ENCODE measurements around the gene ZNF622.

The ZNF622 gene, protein sequence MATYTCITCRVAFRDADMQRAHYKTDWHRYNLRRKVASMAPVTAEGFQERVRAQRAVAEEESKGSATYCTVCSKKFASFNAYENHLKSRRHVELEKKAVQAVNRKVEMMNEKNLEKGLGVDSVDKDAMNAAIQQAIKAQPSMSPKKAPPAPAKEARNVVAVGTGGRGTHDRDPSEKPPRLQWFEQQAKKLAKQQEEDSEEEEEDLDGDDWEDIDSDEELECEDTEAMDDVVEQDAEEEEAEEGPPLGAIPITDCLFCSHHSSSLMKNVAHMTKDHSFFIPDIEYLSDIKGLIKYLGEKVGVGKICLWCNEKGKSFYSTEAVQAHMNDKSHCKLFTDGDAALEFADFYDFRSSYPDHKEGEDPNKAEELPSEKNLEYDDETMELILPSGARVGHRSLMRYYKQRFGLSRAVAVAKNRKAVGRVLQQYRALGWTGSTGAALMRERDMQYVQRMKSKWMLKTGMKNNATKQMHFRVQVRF

DNA sequence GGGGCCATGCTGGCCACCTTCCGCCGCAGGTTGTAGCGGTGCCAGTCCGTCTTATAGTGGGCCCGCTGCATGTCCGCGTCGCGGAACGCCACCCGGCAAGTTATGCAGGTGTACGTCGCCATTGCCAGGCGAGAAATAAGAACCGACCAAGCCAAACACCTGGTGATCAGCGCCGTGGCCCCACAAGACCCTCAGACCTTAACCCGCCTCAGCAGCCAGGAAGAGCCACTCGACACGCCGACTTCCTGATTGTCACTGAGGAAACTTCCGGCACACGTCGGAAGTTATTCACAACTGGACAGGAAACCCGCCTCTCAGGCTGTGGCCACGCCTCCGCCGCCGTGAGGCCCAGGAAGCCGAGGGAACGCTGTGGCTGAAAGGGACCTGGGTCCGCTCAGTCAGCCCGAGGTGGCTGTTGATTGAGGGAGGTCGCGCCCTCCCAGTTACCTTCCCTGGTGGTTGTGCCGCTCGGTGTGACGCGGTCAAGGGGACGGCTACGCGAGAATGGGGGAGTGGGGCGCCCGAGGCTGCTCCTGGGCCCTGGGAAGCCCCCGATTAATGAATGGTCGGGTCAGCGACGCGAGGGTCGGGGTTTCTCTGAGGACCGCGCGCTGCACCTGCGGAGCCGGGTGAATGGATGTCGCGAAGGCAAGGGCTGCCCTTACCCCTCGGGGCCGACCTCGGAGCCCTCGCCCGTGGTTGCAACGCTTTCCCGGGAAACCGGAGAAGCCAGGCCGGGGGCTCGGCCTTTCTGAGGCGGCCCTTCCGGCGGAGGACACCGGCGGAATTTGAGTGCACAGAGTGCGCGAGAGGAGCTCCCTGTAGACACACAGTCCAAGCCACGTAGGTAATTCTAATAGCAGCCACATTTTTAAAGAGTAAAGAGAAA lies at the start of gene ZNF622:
Gene ZNF622 (minus strand): TSS at position 257 of the 889 bp plus-strand sequence. CDS start 135 bp downstream, at position 122.
- peak; percentile 93 for DNase-seq

DNA sequence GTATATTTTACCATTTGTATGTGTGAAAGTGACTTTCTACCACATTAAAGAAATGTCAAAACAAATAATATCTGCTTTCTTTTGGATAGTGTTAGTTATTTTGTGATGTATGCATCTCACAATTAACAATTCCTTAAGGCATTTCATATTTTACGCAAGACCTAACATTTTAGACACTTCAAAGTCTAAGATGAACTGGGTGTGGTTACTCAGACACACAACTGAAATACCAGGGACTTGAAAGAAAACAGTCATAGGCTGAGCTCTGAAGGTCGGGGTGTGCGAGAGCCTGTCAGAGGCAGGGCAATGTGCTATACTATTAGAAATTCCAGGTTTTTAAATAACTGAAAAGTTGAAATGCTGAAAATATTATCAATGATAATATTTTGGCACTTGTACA lies 44.5 kb upstream of the ZNF622 start:
- no peak for DNase-seq

DNA sequence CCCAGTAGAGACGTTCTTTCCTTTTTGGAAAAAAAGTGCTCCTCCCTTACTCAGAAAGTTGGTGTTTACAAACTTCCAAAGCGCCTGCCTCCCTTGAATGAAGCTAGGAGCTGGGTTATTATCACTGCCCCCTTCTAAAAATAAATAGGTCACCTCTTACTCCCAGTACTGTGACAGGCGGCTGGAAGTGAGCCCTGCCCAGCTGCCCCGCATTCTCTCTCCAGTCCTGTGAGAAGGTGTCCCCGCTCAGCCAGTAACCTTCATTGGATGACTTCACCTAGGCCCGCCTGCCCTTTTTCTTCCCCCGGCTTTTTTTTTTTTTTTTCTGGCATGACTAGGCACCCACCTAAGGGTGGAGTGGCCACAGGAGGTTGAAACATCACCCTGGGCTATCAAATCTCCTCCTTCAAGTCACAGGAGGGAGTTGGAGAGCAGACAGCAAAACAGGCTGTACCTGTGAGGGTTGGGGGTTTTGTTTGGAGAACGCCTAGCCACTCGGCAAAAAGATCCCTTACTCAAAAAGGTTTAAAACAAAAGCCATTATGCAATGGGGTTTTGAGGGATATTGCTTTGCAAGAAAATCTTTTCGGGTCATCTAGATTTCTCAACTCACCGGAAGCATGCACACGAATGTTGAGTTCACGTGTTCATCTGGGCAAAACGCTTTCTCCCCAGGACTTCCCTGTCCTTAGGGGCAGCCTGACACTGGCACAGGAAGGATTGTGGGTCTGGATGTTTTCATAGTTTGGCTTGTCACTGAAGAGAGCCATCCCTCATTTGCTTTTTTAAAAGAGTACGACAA lies 43.3 kb upstream of the ZNF622 start:
- no peak for DNase-seq

DNA sequence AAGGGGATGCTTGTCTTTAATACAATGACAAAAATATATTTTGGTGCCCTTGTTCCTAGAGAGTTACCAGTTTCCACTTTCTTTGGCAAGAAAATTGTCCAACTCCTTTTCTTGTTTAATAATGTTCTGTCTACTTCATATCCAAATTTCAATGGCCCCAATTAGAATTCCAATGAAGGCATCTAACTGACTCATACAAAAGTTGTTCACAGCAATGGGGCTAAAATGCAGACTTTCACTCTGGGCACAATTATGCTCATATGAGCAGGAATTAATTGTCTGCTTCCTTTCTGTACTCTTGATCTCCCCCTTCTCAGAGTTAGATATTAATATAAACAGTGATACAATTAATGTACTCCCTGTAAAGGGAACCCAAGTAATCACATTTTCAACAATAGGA lies 42.1 kb upstream of the ZNF622 start:
- DNase-seq, result no peak

DNA sequence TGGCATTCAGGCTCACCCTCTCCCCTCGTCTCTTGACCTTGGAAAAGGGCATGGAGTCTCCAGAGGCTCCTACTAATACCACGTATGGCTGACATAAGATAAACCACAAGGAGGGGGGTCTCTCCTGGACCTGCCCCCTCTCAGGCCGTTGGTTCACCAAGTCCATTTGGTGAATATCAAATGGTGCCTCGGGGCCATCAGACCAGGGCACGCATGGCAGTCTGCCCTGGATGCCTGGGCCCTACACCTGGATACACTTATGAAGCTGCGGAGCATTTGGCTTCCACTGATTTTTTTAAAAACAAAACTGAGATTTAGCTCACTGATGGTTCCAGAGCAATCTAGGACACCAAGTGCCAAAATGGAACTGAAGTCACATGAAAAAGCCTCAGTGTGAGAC lies 40.3 kb upstream of the ZNF622 start:
- no peak for DNase-seq

DNA sequence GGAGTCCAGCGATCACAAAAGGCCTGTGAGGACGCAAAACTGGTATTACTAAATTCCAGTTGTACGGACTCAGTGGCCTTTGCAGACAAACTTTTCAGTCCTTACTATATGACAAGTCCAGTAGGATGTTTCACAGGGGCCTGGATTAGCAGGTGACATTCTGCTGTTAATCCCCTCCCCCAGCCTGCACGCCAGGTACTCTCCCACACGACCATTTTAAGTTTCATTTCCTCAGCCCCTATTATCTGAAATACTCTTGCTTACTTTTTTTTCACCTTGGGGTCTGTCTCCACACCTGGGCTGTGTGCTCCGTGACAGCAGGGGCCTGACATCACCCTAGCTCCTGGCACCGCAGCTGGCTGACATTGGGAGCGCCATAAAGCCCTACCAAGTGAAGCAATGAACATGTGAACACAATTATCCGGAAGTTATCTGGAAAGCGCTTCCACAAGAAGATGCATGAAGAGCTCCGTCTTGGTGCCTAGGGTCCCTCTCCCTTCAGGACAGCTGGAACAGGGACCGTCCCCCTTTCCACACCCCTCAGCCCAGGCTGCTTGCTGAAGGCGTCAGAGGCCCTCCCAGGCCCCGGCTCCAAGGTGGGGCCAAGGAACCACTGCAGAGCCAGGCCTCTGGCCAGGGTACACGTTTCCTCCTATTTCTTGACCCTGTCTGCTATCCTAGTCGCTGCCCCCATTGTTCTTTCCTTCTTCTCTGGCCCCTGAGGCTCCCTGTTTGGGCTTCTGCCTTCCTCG lies 39.7 kb upstream of the ZNF622 start:
- DNase-seq, result no peak

DNA sequence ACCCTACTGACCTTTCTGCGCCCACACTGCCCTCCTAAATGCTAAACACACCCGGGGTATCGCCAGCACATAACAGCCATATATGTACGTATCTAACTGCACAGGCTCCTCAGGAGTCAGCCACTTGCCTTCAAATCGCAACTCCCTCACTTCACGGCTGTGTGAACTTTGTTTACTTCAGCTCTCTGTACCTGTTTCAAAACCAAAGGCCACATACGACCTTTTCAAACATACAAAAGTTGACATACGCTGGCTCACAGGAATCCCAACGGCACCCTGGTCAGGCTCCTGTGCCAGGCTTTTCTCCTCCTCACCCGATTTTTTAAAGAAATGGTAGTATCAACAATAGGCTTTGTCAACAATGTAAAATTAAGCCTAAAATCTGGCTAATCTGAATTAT lies 39.0 kb upstream of the ZNF622 start:
- DNase-seq, result no peak

DNA sequence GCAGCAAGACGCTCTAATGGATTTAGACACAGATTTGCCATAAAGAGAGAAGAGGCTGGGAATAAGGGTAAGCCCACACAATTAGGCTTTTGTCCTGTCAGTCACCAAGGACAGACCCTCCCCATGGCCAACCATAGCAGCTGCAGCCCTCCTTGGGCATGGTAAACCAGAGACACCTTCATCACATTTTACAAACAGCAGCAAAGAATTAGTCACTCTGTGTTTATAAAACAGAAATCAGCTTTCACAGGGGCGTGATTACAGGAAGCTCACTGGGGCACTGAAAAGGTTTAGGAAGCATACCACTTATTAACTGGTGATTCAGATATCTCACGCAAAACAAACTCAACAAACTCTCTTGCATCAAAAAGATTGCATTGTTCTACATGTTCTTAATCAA lies 37.3 kb upstream of the ZNF622 start:
- no peak for DNase-seq

DNA sequence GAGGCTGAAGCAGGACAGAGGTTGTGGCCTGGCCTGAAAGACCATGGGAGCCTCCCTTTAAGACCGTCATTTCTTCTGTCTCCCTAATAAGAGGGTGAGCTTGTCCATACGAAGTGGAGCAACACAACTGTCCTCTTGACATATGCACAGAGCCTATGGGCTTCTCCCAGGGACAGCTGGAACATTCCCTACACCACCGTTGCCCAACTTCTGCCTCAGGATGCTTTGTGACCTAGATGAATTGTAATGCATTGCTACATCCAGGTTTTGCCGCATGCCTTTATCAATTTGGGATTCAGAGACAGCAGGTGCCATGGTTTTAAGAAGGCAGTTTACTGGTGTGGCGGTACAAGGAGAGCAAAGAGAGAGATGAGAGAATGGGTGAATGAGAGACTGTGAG lies 34.4 kb upstream of the ZNF622 start:
- DNase-seq, result no peak

DNA sequence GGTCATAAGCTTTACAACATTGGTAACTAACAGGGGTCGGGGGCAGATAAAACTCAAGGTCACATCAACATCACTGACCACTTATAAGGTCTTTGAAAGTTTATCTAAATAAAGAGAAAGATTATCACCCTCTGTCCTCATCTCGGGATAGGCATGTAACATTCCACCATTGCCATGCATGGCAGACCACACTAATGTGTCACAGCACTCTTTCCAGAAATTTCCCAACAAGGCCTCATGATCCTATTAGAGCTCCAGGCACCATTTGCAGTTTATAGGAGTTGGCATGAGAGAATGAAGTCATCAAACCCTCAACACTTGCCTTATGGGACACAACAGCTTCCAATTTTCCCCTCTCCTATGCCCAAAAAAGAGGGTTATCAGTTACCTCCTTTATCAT lies 31.9 kb upstream of the ZNF622 start:
- DNase-seq, result no peak

DNA sequence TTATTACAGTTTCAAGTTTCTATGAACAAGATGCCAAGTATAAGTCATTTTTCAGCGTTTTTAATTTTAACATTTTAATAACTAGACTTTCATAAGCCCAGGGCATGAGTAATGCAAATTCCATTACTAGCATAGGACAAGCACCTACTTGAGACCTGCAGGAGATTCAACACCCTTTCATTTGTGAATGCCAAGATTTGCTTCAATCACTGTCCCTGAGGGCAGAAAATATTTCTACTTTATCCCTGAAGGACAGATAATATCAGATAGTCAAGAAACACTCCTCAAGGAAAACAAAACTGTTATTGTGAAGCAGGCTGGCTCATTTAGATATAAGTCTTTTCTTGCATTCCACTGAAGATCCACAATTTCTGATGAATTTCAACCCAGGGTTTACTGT lies 27.7 kb upstream of the ZNF622 start:
- DNase-seq, result no peak

DNA sequence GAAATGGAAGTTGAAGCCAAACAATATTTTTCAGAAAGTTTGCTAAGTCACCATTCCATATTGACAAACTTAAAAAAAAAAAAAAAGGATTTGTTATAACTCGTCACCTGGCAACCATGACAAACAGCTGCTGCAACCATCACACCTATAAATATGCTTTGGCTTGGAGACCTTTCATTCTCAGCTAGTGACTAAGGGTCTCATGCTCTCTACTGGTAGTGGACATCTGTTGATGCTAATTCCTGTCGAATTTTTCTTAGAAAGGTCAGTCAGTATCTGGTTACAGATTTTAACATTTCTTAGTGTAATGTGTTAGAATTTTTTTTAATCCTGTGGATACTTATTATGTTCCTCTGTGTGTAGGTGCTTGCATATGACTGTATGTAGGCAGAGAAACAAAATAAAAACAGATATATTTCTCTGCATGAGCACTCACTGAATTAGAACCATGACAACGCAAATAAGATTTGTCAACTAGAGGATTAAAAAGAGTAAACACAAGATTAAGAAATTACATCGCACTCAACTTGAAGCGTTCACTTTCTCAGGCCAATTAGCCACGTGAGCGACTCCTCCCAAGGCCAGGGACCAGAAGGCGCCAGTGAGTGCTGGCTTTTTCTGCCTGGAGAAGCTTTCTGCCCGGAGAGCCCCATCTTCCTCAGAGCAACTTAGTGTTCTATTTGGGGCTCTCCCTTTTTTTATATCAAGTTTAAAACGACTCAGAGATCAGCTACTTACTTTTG lies 27.0 kb upstream of the ZNF622 start:
- no peak for DNase-seq

DNA sequence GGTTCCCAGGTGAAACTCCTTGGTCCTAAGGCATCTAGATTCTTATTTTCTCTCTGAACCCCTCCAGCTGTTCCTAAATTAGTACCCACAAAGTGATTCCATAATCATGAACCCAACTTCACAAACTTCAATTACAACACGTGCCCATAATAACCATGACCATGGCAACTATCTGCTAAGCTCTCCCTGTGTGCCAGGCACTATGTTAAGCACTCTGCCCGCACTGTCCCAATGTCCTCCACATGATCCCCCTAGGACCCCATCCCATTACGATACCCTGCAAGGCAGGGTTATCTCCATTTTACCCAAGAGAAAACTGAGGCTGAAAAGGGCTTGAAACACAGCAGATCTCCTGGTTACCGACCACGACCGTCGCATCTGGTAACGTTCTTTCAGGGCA lies 25.3 kb upstream of the ZNF622 start:
- DNase-seq, result no peak

DNA sequence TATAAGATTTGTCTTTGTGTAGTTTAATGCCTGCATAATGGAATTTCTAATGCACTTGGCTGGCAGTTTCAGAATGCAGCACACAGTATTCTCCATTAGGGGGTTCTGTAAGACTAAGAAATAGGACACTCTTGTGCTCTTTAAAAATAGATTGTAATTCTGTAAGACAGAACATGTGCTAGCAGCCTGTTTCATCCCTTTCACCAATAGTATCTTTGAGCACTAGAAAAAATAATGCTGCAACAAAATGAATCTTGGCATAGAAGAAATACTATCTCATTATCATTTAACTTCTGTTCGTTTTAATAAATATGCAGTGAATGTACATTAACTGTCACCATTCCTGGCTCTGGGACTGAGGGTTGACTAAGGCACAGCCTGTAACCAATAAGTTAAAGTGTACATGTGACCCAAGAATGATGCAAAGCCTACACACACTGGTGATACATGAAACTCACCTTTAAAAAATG lies 23.8 kb upstream of the ZNF622 start:
- DNase-seq, result no peak

DNA sequence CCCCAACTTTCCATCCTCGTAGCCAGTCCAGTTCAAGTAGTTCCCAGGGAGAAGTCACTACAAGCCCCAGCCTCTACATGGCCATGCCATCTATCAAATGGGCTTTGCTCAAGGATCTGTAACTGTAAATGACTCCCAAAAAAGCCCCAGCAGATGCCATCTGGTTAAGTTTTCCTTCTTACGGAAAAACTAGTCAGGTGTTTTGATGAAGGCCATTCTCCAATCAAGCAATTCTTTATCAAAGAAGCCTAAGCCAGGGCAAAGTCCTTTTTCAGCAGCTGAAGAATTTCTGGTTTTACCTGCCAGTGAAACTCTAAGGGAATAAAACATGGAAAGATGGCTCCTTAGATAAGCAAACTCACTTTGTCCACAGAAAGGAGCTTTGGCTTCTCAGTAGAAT lies 21.9 kb upstream of the ZNF622 start:
- DNase-seq, result no peak

DNA sequence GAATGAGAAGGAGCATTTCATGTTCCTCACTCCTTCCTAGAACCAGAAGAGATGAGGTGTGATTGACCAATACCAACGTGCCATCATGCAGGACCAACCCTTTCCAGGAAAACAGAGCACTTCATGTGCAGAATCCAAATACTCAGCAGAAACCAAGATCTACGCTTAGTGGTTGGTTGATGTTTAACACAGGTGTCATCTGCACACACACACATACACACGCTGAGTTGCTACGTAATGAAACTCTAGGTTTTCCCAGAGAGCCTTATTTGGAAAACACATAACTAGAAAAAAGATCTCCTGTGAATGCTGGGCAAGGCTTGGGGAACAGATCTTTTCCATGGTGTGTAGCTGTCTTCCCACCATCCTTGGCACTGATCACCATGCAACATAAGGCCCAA lies 21.1 kb upstream of the ZNF622 start:
- DNase-seq, result no peak

DNA sequence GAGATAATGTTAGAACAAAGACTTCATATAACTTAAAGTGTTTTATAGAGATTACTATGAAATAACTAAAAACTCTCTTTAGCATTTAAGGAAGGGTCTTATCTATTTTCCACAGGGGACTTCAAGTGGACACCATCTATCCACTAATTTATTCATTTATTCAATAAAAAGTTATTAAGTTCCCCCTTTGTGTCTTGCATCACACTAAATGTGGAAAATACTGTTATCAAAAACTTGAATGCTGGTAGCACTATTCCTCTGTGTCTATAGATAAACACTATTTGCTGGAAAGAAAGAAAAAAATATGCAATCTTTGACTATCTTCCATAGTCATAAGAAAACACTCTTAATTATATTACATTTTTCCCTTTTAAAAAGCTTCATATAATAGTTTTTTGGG lies 20.1 kb upstream of the ZNF622 start:
- no peak for DNase-seq

DNA sequence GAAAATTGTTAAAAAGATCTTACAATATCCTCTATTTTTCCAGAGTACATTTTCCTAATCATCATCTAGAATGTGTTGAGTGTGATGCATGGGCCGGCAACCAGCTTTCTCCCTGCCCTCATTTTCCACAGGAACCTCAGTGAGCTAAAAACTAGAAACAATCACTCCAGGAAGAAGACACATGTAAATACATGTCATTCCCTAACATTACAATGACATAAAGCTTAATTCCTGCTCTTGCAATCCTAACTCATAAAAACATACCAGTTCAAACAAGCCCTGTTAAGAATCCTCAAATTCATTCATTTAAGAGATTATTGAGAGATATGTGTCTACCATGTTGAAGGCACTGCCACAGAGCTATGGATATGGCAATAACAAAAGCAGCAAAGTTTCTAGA lies 18.5 kb upstream of the ZNF622 start:
- DNase-seq, result no peak

DNA sequence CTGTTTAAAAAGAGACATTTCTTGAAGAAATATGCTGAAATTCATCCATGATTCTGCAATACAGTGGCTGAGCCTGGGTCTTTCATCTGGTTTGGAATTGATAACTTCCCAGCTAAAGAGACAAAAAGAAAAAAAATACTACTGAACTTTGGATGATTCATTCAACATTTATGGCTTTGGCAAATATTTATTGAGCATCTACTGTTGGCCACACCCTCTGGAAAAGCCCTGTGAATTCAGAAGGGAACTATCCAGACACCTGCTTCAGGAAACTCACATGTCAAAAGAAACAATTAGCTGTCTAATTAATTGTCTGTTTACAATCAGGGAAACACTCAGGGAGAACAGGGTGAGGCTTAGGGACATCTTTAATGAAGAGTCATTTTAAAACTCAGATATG lies 17.8 kb upstream of the ZNF622 start:
- no peak for DNase-seq

DNA sequence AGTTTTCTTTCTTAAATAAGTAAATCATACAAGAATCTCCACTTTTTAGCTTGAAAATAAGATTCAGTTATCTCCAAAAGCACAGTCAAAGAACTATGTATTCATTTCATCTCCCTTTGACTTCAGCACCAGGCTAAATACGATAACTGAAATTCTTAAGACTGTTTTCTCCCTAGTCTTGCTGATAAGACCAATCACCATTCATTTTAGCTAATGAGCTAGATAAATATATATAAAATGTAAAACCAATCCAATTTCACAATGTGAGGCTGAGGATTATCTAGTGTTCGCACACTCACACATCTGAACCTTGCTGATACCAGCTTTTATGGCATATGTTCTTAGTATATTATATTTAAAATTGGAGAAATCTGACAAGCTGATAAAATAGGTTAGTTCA lies 17.3 kb upstream of the ZNF622 start:
- DNase-seq, result no peak

DNA sequence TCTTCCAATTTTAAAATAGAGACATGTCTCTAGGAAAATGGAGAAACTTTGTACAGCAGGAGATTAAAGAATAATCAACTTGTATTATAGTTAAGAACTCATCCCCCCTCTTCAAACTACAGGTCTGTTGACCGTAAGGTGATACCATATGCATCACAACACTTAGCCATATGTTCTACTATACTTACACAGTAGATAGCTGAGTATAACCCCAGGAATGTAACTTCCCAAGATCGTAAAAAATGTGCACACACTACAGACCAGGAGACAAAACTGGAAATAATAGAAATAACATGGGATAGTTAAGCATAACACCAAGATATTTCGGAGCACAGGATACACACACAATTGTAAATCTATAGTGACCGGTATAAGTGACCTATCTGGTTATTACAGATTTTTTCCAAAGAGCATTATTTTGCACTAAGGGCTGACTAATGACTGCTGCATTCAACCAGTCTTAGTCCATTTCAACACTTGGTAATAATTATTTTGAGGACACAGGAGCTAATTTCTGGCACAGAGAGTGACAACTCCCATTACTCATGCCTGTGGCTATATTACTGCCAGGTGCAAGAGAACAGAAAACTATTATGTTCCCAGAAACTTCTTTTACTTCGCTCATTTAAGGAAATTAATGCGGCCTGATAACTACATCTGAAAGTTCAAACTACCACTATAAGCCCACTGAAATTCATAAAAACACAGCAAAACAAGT lies 15.4 kb upstream of the ZNF622 start:
- no peak for DNase-seq
